C4-2B (cell line): ENCODE measurements around the gene PTPN23.
"Not testable (repeated sequence)": the region's sequence is repeated elsewhere in the genome, so short reads cannot be mapped to it uniquely, and the experiment has no call there.

Source experiments
- H3K27ac ChIP-seq: fragments of 450-650 bp; 2 replicates; pipeline ENCODE4 v1.5.1; 2017
- CTCF ChIP-seq: fragments of 450-650 bp; conservative IDR thresholded peaks from 2 replicates; pipeline ENCODE4 v1.5.1; 2017; ENCODE audit warnings: mild to moderate bottlenecking
- ZFX ChIP-seq: fragments of 450-650 bp; IDR thresholded peaks from 2 replicates; pipeline ENCODE4 v1.6.1; 2017

Gene PTPN23

GRCh38 chr3:47362701-47363100 is 18.1 kb upstream of the PTPN23 start:
- TF ChIP-seq ZFX (no peak), CTCF (no peak)
- H3K27ac ChIP-seq, result no peak overlapping the region

GRCh38 chr3:47365213-47366153 is 15.3 kb upstream of the PTPN23 start:
- no peak overlapping the region for H3K27ac ChIP-seq
- TF ChIP-seq CTCF (no peak), ZFX (no peak)

GRCh38 chr3:47366833-47367232 is 14.0 kb upstream of the PTPN23 start:
- no peak overlapping the region for H3K27ac ChIP-seq
- no peak for TF ChIP-seq ZFX
- no peak for TF ChIP-seq CTCF

- H3K27ac ChIP-seq, result no peak overlapping the region
- TF ChIP-seq ZFX (no peak), CTCF (no peak)
These were observed 13.2 kb upstream of the PTPN23 start for GRCh38 chr3:47367631-47368030.

GRCh38 chr3:47370020-47370419 is 10.8 kb upstream of the PTPN23 start:
- H3K27ac ChIP-seq, result not testable (repeated sequence)

GRCh38 chr3:47370887-47371697 is 9.7 kb upstream of the PTPN23 start:
- peak; percentile 73 for TF ChIP-seq CTCF
- TF ChIP-seq ZFX, result no peak
- H3K27ac ChIP-seq, result no peak overlapping the region

GRCh38 chr3:47374587-47374986 is 6.2 kb upstream of the PTPN23 start:
- no peak overlapping the region for H3K27ac ChIP-seq
- TF ChIP-seq CTCF (no peak), ZFX (no peak)
